Heart right ventricle (tissue), 16 donors: ENCODE data around the gene DYSF. TPM values are rescaled to one million over a fixed set of nuclear protein-coding genes. Genes with fewer than 3 reads are reported as not detected.

Experiments
- ATAC-seq, 8 donors: fragments of 200-7000 bp; cut with Tn5 transposase; one replicate each; pipeline ENCODE4 v1.9.1; 2020; ENCODE audit warnings: mild to moderate bottlenecking in 8 of 8, moderate library complexity in 8 of 8, moderate number of reproducible peaks in 1 of 8
- DNase-seq, 2 donors: peaks; one replicate each; pipeline ENCODE4 v3.0.0-alpha.2; 2020
- H3K27ac ChIP-seq, 10 donors: fragments of 200-600 bp; sonication (generic) in 2 of 10; one replicate each; pipeline versions ENCODE4 v1.5.0 to v1.8.0; 2020 to 2022; ENCODE audit warnings: mild to moderate bottlenecking in 3 of 10
- H3K27me3 ChIP-seq, 7 donors: fragments of 200-600 bp; one replicate each; pipeline ENCODE4 v1.8.0; 2021 to 2022; ENCODE audit warnings: mild to moderate bottlenecking in 2 of 7
- H3K36me3 ChIP-seq, 9 donors: fragments of 200-600 bp; sonication (generic) in 1 of 9; one replicate each; pipeline versions ENCODE4 v1.5.0 to v1.8.0; 2020 to 2022; ENCODE audit warnings: mild to moderate bottlenecking in 2 of 9
- H3K4me1 ChIP-seq, 9 donors: fragments of 200-600 bp; sonication (generic) in 1 of 9; one replicate each; pipeline versions ENCODE4 v1.5.0 to v1.8.0; 2020 to 2022; ENCODE audit warnings: mild to moderate bottlenecking in 4 of 9
- H3K4me3 ChIP-seq, 10 donors: fragments of 200-600 bp; sonication (generic) in 2 of 10; one replicate each; pipeline versions ENCODE4 v1.5.0 to v1.8.0; 2020 to 2022; ENCODE audit warnings: mild to moderate bottlenecking in 7 of 10, moderate library complexity in 2 of 10
- H3K9me3 ChIP-seq, 11 donors: fragments of 200-600 bp in 10 of 11; sonication (generic) in 2 of 11; one replicate each; pipeline versions ENCODE4 v1.5.0 to v1.8.0; 2013 to 2022; ENCODE audit warnings: mild to moderate bottlenecking in 2 of 11, control low read depth in 1 of 11, moderate library complexity in 1 of 11
- CTCF ChIP-seq, 9 donors: fragments of 200-600 bp; sonication (generic) in 2 of 9; IDR thresholded peaks; one replicate each; pipeline versions ENCODE4 v1.5.0 to v1.8.0; 2021 to 2022; ENCODE audit warnings: antibody characterized with exemption in 9 of 9, mild to moderate bottlenecking in 5 of 9, moderate library complexity in 1 of 9
- WGBS, 2 donors: extraction: QIAGEN DNeasy Blood & Tissue Kit; methylation state at CpG; one replicate each; pipeline ENCODE4 v1.1.7; 2013; ENCODE audit warnings: inconsistent platforms in 1 of 2; 5-methylcytosine and 5-hydroxymethylcytosine counted together
- intact Hi-C, 10 donors: fragments of 100-400 bp; cut with DNase I; formaldehyde crosslinking; loops; one replicate each; pipeline versions ENCODE4 v1.11.1 to v1.14.2; 2022
- polyA plus RNA-seq, 2 donors: library from polyadenylated mRNA; stranded (reverse); fragments of 200-250 nt; gene quantifications; one replicate each; pipeline ENCODE4 v1.2.3, GENCODE V29; 2013
- total RNA-seq, 10 donors: library from RNA; stranded (reverse); fragmentation: NEBNext Ultra II Directional in 3 of 10; extraction: Animal tissue kit (Norgen Biotek cat#: 25700) in 3 of 10; gene quantifications; one replicate each; pipeline versions ENCODE4 v1.2.1 to v1.2.4, GENCODE V29; 2021 to 2023
- donor health status: Arrhythmogenic right ventricular cardiomyopathy.
- donor health status: ischemic (EF 13 %, LVEDD 7.1; RV severe dilation, severe dysfunction).
- donor health status: healthy with polysubstance abuse.
- donor health status: DM: no; HTN: yes; CAD: no.
- donor health status: DM: no; HTN: no; CAD: no.
- donor health status: ischemic (EF 25% LVEDD 6.9; RV normal size, moderate dysfunction).
- donor health status: ischemic (EF 25% LVEDD 5.7; RV mildly dilated, moderate dysfunction).
- donor health status: healthy.
- donor health status: DM: yes; HTN: yes; CAD: no.
- donor health status: Ischemic cardiomyopathy.
- donor health status: ischemic (EF 35%, LVEDD 5.7; RV mildly dilated, moderate dysfunction).
- donor health status: nonischemic (EF 11% LVEDD 7.7; RV severe dilation, severe dysfunction).
- donor health status: DM: yes; HTN: yes; CAD: no.
- donor health status: PGD.
- donor health status: ischemic (EF 29% LVEDD 5.4; RV normal size, mild dysfunction).
- donor health status: nonischemic (EF 23%, LVEDD 6.1; RV moderate dilation, normal function).

Gene DYSF
- total and polyA plus RNA-seq, 12 donors, result 20.6 to 100 (median 64.8) TPM

GRCh38 chr2:71674158-71674851 is 220.9 kb downstream of the DYSF start:
- TF ChIP-seq CTCF (IDR thresholded peaks at IDR 0.05), result no peak

GRCh38 chr2:71675296-71675695 is 221.9 kb downstream of the DYSF start:
- DNase-seq (peak in 1 of 2 donors; percentile 1), ATAC-seq (no peak)
- intact Hi-C loops, result loop anchor here in 1 of 10 donors (10.0 kb wide), 1 partner anchor 120 kb away; no protein-coding TSS in a partner anchor
- Histone ChIP-seq H3K9me3 (no peaks in the 10 kb centered on the region), H3K4me3 (no peak overlapping the region), H3K27me3 (no peaks in the 10 kb centered on the region), H3K4me1 (no peaks in the 10 kb centered on the region), H3K27ac (no peak overlapping the region), H3K36me3 (peaks cover 0 to 86% (median 10%) of the 10 kb centered on the region in 9 donors)
- 88 to 89% methylated on average over 9 of the region's 9 CpGs for WGBS, 2 donors
- no peak for TF ChIP-seq CTCF (IDR thresholded peaks at IDR 0.05)

More at GRCh38 chr2:71674158-71674851, 220.9 kb downstream of the DYSF start:
- WGBS, 2 donors, result 96 to 97% methylated on average over 7 of the region's 7 CpGs
- no peak overlapping the region for H3K4me3 ChIP-seq
- H3K27me3 ChIP-seq, result no peaks in the 10 kb centered on the region
- H3K27ac ChIP-seq, result no peak overlapping the region
- H3K36me3 ChIP-seq, result peaks cover 0 to 86% (median 16%) of the 10 kb centered on the region in 9 donors
- no peak for DNase-seq
- H3K4me1 ChIP-seq, result no peaks in the 10 kb centered on the region
- intact Hi-C loops, result loop anchor here in 1 of 10 donors (10.0 kb wide), 1 partner anchor 120 kb away; no protein-coding TSS in a partner anchor
- no peak for ATAC-seq
- H3K9me3 ChIP-seq, result no peaks in the 10 kb centered on the region

DNA sequence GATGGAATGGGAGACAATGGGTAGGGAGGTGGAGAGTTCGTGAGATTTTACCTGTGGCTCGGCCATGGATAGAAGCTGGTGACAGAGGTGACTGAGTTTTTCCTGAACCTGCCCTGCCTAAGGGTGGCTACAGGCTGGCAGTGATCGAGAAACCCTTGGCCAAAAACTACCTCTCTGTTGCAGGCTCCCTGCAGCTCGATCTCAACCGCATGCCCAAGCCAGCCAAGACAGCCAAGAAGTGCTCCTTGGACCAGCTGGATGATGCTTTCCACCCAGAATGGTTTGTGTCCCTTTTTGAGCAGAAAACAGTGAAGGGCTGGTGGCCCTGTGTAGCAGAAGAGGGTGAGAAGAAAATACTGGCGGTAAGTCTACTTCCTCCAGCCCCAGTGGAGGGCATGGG is 225.5 kb downstream of the DYSF start:
- Histone ChIP-seq H3K27me3 (no peaks in the 10 kb centered on the region), H3K36me3 (peaks cover 0 to 94% (median 15%) of the 10 kb centered on the region in 9 donors), H3K9me3 (no peaks in the 10 kb centered on the region), H3K4me1 (peaks cover 0 to 12% (median 0%) of the 10 kb centered on the region in 9 donors), H3K4me3 (no peak overlapping the region), H3K27ac (no peak overlapping the region)
- intact Hi-C loops, result loop anchor here in 1 of 10 donors (10.0 kb wide), 1 partner anchor 124 kb away; no protein-coding TSS in a partner anchor
- ATAC-seq (no peak), DNase-seq (no peak)
- no peak for TF ChIP-seq CTCF (IDR thresholded peaks at IDR 0.05)
- WGBS, 2 donors, result 92 to 98% methylated on average over 6 of the region's 6 CpGs

GRCh38 chr2:71679491-71679890 is 226.1 kb downstream of the DYSF start:
- no peak overlapping the region for H3K27ac ChIP-seq
- intact Hi-C loops, result loop anchor here in 1 of 10 donors (10.0 kb wide), 1 partner anchor 125 kb away; no protein-coding TSS in a partner anchor
- H3K27me3 ChIP-seq, result no peaks in the 10 kb centered on the region
- H3K36me3 ChIP-seq, result peaks cover 0 to 94% (median 15%) of the 10 kb centered on the region in 9 donors
- H3K9me3 ChIP-seq, result no peaks in the 10 kb centered on the region
- H3K4me1 ChIP-seq, result peaks cover 0 to 18% (median 2%) of the 10 kb centered on the region in 9 donors
- WGBS, 2 donors, result 39 to 47% methylated on average over 4 of the region's 4 CpGs
- ATAC-seq (no peak), DNase-seq (no peak)
- TF ChIP-seq CTCF (IDR thresholded peaks at IDR 0.05), result no peak
- no peak overlapping the region for H3K4me3 ChIP-seq
